ENCODE results near the gene BCL2L2. TPM values are rescaled to one million over a fixed set of nuclear protein-coding genes. Genes with fewer than 3 reads are reported as not detected.

BCL2L2 gene
- total RNA-seq, 1 donor from 2014 or later = 21.4 TPM

DNA sequence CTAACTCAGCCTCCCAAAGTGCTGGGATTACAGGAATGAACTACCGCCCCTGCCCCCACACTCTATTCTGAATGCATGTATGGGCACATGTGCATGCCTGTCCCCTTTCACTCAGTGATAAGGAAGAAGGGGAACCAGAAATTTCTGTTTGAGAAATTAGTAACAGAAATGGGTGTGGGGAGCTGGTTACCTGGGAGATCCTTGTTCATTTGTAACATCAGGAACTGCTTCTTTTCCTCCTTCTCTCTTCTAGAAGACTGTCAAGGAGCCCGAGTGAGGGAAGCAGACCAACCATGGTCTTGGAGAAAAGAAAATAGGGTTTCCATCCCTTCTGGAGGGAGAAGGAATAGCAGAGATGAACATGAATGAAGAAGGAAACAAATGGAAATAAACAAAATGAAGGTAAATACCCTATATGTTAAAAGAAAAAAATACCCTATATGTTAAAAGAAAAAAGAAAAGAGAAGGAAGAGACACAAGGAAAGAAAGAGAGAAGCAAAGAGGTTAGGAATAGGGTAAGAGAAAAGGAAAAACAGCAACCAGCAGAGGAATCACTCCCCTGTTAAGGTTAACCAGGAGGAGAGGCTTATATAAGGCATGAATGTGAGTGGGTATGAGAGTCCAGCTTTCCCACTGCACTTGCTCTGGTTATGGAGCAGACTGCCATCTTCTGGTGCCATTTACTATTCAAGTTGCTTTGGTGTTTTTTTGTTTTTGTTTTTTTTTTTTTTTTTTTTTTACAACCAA lies 7.2 kb upstream of the BCL2L2 start:
- no peak overlapping the region for H3K27ac Mint-ChIP-seq (ENCODE audit: unreplicated experiment)
- FAIRE-seq (no peak), DNase-seq (ENCODE audit: low read depth) (peak; percentile 39)
- peaks cover 15% of the 10 kb centered on the region for H3K4me1 ChIP-seq (ENCODE audit: insufficient read depth, low read length)
- H4K20me1 ChIP-seq (ENCODE audit: insufficient read depth, low read length) = no peaks in the 10 kb centered on the region
- H3K4me3 Mint-ChIP-seq (ENCODE audit: unreplicated experiment) = no peak overlapping the region
- no peak for TF ChIP-seq EZH2 (IDR thresholded peaks at IDR 0.05; ENCODE audit: insufficient read depth, low read length)
- TF ChIP-seq, protein P1, sequence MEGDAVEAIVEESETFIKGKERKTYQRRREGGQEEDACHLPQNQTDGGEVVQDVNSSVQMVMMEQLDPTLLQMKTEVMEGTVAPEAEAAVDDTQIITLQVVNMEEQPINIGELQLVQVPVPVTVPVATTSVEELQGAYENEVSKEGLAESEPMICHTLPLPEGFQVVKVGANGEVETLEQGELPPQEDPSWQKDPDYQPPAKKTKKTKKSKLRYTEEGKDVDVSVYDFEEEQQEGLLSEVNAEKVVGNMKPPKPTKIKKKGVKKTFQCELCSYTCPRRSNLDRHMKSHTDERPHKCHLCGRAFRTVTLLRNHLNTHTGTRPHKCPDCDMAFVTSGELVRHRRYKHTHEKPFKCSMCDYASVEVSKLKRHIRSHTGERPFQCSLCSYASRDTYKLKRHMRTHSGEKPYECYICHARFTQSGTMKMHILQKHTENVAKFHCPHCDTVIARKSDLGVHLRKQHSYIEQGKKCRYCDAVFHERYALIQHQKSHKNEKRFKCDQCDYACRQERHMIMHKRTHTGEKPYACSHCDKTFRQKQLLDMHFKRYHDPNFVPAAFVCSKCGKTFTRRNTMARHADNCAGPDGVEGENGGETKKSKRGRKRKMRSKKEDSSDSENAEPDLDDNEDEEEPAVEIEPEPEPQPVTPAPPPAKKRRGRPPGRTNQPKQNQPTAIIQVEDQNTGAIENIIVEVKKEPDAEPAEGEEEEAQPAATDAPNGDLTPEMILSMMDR (IDR thresholded peaks at IDR 0.05; ENCODE audit: insufficient read depth, low read depth, low read length) = peak; percentile 8
- H3K9ac ChIP-seq (ENCODE audit: low read length) = no peak overlapping the region
- peaks cover 20% of the 10 kb centered on the region for H3K4me1 Mint-ChIP-seq (ENCODE audit: low read depth, unreplicated experiment)
- peaks cover 5% of the 10 kb centered on the region for H3K79me2 ChIP-seq (ENCODE audit: insufficient read depth, low read length)
- peak overlapping the region; percentile 95 for H3K4me2 ChIP-seq (ENCODE audit: low read length)
- H3K4me3 ChIP-seq (ENCODE audit: insufficient read depth, low read depth, low read length) = no peak overlapping the region
- no peaks in the 10 kb centered on the region for H3K9me3 ChIP-seq (ENCODE audit: insufficient read depth, low read depth, low read length)
- no peak overlapping the region for H3K27ac ChIP-seq (ENCODE audit: low read depth, low read length)
- H3K9me3 Mint-ChIP-seq (ENCODE audit: unreplicated experiment) = no peaks in the 10 kb centered on the region
- peaks cover 2% of the 10 kb centered on the region for H3K27me3 Mint-ChIP-seq (ENCODE audit: low read depth, unreplicated experiment)
- H3K27me3 ChIP-seq (ENCODE audit: insufficient read depth, low read length) = no peaks in the 10 kb centered on the region
- no peaks in the 10 kb centered on the region for H3K36me3 ChIP-seq (ENCODE audit: insufficient read depth, low read length)
- peaks cover 6% of the 10 kb centered on the region for H3K36me3 Mint-ChIP-seq (ENCODE audit: low read depth, unreplicated experiment)
- no peak overlapping the region for H2AFZ ChIP-seq (ENCODE audit: low read depth, low read length)

DNA sequence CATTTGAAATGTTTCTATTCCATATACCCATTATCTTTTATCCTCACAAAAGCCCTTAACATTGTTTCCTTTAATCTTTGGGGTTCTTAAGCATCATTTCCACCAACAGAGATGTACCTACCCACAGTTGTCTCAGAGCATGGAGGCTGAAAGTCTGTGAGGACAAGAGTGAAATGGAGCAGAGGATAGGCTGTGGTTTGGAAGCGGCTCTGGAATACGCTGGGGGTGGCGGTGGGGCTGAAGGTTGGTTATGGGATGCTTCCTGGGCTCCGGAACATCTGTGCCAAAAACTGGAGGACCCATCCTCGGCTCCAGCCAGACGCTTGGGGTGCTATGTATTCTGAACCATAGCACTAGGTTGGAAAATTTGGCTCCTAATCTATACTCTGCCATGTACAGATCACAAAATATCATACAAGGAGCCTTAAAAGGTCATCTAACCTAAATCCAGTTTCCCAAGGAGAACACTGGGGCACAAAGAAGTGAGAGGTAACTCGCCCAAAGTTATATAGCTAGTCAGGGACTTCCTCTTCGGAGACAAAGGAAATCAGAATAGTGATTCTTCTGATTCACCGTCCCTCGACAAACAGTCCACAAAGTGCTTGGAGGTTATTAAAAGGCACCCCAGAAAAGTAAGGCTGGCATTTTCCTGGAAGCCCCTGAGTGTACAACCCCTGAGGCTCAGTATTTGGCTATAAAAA lies 6.5 kb upstream of the BCL2L2 start:
- DNase-seq (ENCODE audit: low read depth) = no peak
- TF ChIP-seq, protein P1 (IDR thresholded peaks at IDR 0.05; ENCODE audit: insufficient read depth, low read depth, low read length) = no peak
- TF ChIP-seq EZH2 (IDR thresholded peaks at IDR 0.05; ENCODE audit: insufficient read depth, low read length) = no peak
- H3K4me2 ChIP-seq (ENCODE audit: low read length) = peak overlapping the region; percentile 95
- peak overlapping the region; percentile 74 for H3K4me3 ChIP-seq (ENCODE audit: insufficient read depth, low read depth, low read length)
- H3K9ac ChIP-seq (ENCODE audit: low read length) = peak overlapping the region; percentile 92
- H3K4me3 Mint-ChIP-seq (ENCODE audit: unreplicated experiment) = peak overlapping the region; percentile 86
- H3K27me3 Mint-ChIP-seq (ENCODE audit: low read depth, unreplicated experiment) = peaks cover 2% of the 10 kb centered on the region
- peak overlapping the region; percentile 75 for H2AFZ ChIP-seq (ENCODE audit: low read depth, low read length)
- no peaks in the 10 kb centered on the region for H3K27me3 ChIP-seq (ENCODE audit: insufficient read depth, low read length)
- no peaks in the 10 kb centered on the region for H3K9me3 ChIP-seq (ENCODE audit: insufficient read depth, low read depth, low read length)
- H3K79me2 ChIP-seq (ENCODE audit: insufficient read depth, low read length) = peaks cover 5% of the 10 kb centered on the region
- H3K4me1 ChIP-seq (ENCODE audit: insufficient read depth, low read length) = peaks cover 15% of the 10 kb centered on the region
- H3K36me3 ChIP-seq (ENCODE audit: insufficient read depth, low read length) = no peaks in the 10 kb centered on the region
- H3K27ac Mint-ChIP-seq (ENCODE audit: unreplicated experiment) = peak overlapping the region; percentile 69
- H3K27ac ChIP-seq (ENCODE audit: low read depth, low read length) = peak overlapping the region; percentile 98
- peaks cover 6% of the 10 kb centered on the region for H3K36me3 Mint-ChIP-seq (ENCODE audit: low read depth, unreplicated experiment)
- no peaks in the 10 kb centered on the region for H4K20me1 ChIP-seq (ENCODE audit: insufficient read depth, low read length)
- no peaks in the 10 kb centered on the region for H3K9me3 Mint-ChIP-seq (ENCODE audit: unreplicated experiment)
- H3K4me1 Mint-ChIP-seq (ENCODE audit: low read depth, unreplicated experiment) = peaks cover 19% of the 10 kb centered on the region
- FAIRE-seq = no peak

Data from astrocyte (in vitro differentiated cells and primary cell).